PC-9 (cell line): ENCODE results near the gene OR8K5.

Experiments
- CTCF ChIP-seq: fragments of 200-600 bp; sonication (generic); conservative IDR thresholded peaks from 2 replicates; pipeline ENCODE4 v1.6.1; 2017; ENCODE audit warnings: mixed run types, antibody characterized with exemption, mild to moderate bottlenecking, moderate library complexity
- EZH2 ChIP-seq: fragments of 200-600 bp; sonication (generic); IDR thresholded peaks from 2 replicates; pipeline ENCODE4 v1.8.0; 2017; ENCODE audit warnings: antibody characterized with exemption, low read depth

DNA sequence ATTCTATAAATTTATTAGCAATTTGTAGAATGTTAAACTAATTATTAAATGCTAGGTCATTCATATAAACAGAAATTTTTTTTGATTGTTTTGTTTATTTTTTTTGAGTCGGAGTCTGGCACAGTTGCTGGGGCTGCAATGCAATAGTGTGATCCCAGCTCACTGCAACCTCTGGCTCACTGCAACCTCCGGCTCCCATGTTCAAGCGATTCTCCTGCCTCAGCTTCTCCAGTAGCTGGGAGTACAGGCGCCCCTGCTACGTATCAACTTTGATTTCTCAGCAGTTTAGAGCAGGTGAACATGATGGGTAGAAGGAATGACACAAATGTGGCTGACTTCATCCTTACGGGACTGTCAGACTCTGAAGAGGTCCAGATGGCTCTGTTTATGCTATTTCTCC, 38.0 kb downstream of the OR8K5 start, which contains the start of gene OR8H3:
- TF ChIP-seq CTCF = no peak
- TF ChIP-seq EZH2 = no peak
